Adrenal gland (tissue), 12 donors: ENCODE results near the gene TM4SF18. TPM values are rescaled to one million over a fixed set of nuclear protein-coding genes. Genes with fewer than 3 reads are reported as not detected.

Source experiments
- DNase-seq, 7 donors: peaks; one replicate each; pipeline ENCODE4 v3.0.0-alpha.2; 2019 to 2020
- H3K27ac ChIP-seq, 5 donors: fragments of 200-600 bp; sonication (generic) in 4 of 5; 1 replicate in 3 of 5; 2 replicates in 2 of 5; pipeline versions ENCODE4 v1.5.1 to v1.8.0; 2016 to 2020; ENCODE audit warnings: mild to moderate bottlenecking in 1 of 5
- H3K27me3 ChIP-seq: fragments of 200-600 bp; 2 replicates; pipeline ENCODE4 v1.8.0; 2021
- H3K36me3 ChIP-seq, 2 donors: fragments of 200-600 bp; replicated peaks in 1 of 2; 1 replicate in 1 of 2; 2 replicates in 1 of 2; pipeline versions ENCODE4 v1.5.1 to v1.8.0; 2018 to 2022
- H3K4me1 ChIP-seq, 2 donors: fragments of 200-600 bp; replicated peaks in 1 of 2; 1 replicate in 1 of 2; 2 replicates in 1 of 2; pipeline versions ENCODE4 v1.5.1 to v1.8.0; 2018 to 2021
- H3K4me3 ChIP-seq, 4 donors: fragments of 200-600 bp; sonication (generic) in 3 of 4; one replicate each; pipeline ENCODE4 v1.5.1; 2016 to 2018
- H3K9me3 ChIP-seq, 3 donors: fragments of 200-600 bp; sonication (generic) in 1 of 3; replicated peaks in 1 of 3; 1 replicate in 2 of 3; 2 replicates in 1 of 3; pipeline versions ENCODE4 v1.5.1 to v1.8.0; 2016 to 2021
- CTCF ChIP-seq, 6 experiments: fragments of 450-650 bp in 4 of 6; fragments of 200-600 bp in 2 of 6; sonication (generic) in 1 of 6; IDR thresholded peaks; 1 replicate in 5 of 6; 2 replicates in 1 of 6; pipeline versions ENCODE4 v1.5.1 to v1.8.0; 2016 to 2021; ENCODE audit warnings: antibody characterized with exemption in 6 of 6, mild to moderate bottlenecking in 2 of 6, moderate library complexity in 1 of 6
- POLR2A ChIP-seq, 2 donors: fragments of 450-650 bp; IDR thresholded peaks; one replicate each; pipeline ENCODE4 v1.6.1; 2017; ENCODE audit warnings: antibody characterized with exemption in 2 of 2, mild to moderate bottlenecking in 2 of 2, moderate library complexity in 1 of 2
- WGBS, 4 donors: extraction: QIAGEN DNeasy Blood & Tissue Kit in 2 of 4; methylation state at CpG; one replicate each; pipeline versions ENCODE4 v1.1.5 to v1.1.7; 2013 to 2017; 5-methylcytosine and 5-hydroxymethylcytosine counted together
- intact Hi-C, 2 donors: fragments of 100-400 bp; cut with DNase I; formaldehyde crosslinking; loops; one replicate each; pipeline versions ENCODE4 v1.14.1 to v1.15.0; 2022 to 2023
- polyA plus RNA-seq, 3 donors: library from polyadenylated mRNA; stranded (reverse); fragments of 200-250 nt in 2 of 3; fragments of 350-450 nt in 1 of 3; fragmentation: Illumina TruSeq in 1 of 3; extraction: RNeasy Lipid Tissue Mini Kit (QIAGEN cat#74804) in 1 of 3; gene quantifications; one replicate each; pipeline ENCODE4 v1.2.3, GENCODE V29; 2013 to 2014
- total RNA-seq, 9 donors: library from RNA; depleted of rRNA in 4 of 9; stranded (reverse); fragments of >200 nt in 4 of 9; fragments of 120-200 nt in 1 of 9; fragmentation: NEBNext Ultra II Directional in 1 of 9; extraction: Animal tissue kit (Norgen Biotek cat#: 25700) in 1 of 9; gene quantifications; one replicate each; pipeline versions ENCODE4 v1.1.0 to v1.2.4, GENCODE V29; 2013 to 2023
- donor health status: healthy with polysubstance abuse.
- donor health status: Bipolar disorder and iron deficiency.
- donor health status: DM: yes; HTN: yes; CAD: no.
- donor health status: DM: no; HTN: no; CAD: no.
- donor health status: DM: no; HTN: no; CAD: no.
- donor health status: DM: yes; HTN: yes; CAD: no.

The TM4SF18 gene
- total and polyA plus RNA-seq, 12 donors = 2.4 to 24.9 (median 13.7) TPM

GRCh38 chr3:149366941-149367840 is 33.8 kb upstream of the TM4SF18 start:
- no peak overlapping the region for H3K27ac ChIP-seq
- intact Hi-C loops = no loop called here

GRCh38 chr3:149366031-149366430 is 32.6 kb upstream of the TM4SF18 start:
- H3K4me3 ChIP-seq = no peak overlapping the region
- TF ChIP-seq POLR2A (IDR thresholded peaks at IDR 0.05) (no peak), CTCF (IDR thresholded peaks at IDR 0.05) (no peak)
- WGBS, 4 donors = 94 to 97% (median 94%) methylated on average over 2 of the region's 2 CpGs
- DNase-seq = no peak
- no peaks in the 10 kb centered on the region for H3K9me3 ChIP-seq
- no peak overlapping the region for H3K27ac ChIP-seq
- no peaks in the 10 kb centered on the region for H3K36me3 ChIP-seq
- intact Hi-C loops = no loop called here
- no peaks in the 10 kb centered on the region for H3K27me3 ChIP-seq
- H3K4me1 ChIP-seq = peaks cover 0 to 8% of the 10 kb centered on the region in 2 donors

More at GRCh38 chr3:149366941-149367840, 33.8 kb upstream of the TM4SF18 start:
- H3K27me3 ChIP-seq = no peaks in the 10 kb centered on the region
- WGBS, 4 donors = 61 to 75% (median 70%) methylated on average over 3 of the region's 3 CpGs
- no peaks in the 10 kb centered on the region for H3K9me3 ChIP-seq
- H3K36me3 ChIP-seq = no peaks in the 10 kb centered on the region
- H3K4me1 ChIP-seq = peaks cover 0 to 10% of the 10 kb centered on the region in 2 donors
- TF ChIP-seq CTCF (IDR thresholded peaks at IDR 0.05) (no peak), POLR2A (IDR thresholded peaks at IDR 0.05) (no peak)
- no peak overlapping the region for H3K4me3 ChIP-seq
- DNase-seq = peak in 2 of 7 donors; percentile 27 to 39

- H3K9me3 ChIP-seq = no peaks in the 10 kb centered on the region
- no peak for DNase-seq
- no peaks in the 10 kb centered on the region for H3K27me3 ChIP-seq
- no peaks in the 10 kb centered on the region for H3K36me3 ChIP-seq
- intact Hi-C loops = no loop called here
- no peak overlapping the region for H3K4me3 ChIP-seq
- H3K27ac ChIP-seq = no peak overlapping the region
- H3K4me1 ChIP-seq = no peaks in the 10 kb centered on the region
- WGBS, 4 donors = 86 to 95% (median 91%) methylated on average over 2 of the region's 2 CpGs
- no peak for TF ChIP-seq CTCF (IDR thresholded peaks at IDR 0.05)
- no peak for TF ChIP-seq POLR2A (IDR thresholded peaks at IDR 0.05)
Measured at GRCh38 chr3:149364624-149365023, 31.2 kb upstream of the TM4SF18 start.

- no peak overlapping the region for H3K4me3 ChIP-seq
- H3K36me3 ChIP-seq = no peaks in the 10 kb centered on the region
- peak in 3 of 7 donors; percentile 15 to 62 (median 60) for DNase-seq
- no peak overlapping the region for H3K27ac ChIP-seq
- TF ChIP-seq CTCF (IDR thresholded peaks at IDR 0.05) = no peak
- H3K9me3 ChIP-seq = no peaks in the 10 kb centered on the region
- intact Hi-C loops = no loop called here
- no peaks in the 10 kb centered on the region for H3K4me1 ChIP-seq
- H3K27me3 ChIP-seq = no peaks in the 10 kb centered on the region
- 50 to 85% (median 62%) methylated on average over 2 of the region's 2 CpGs for WGBS, 4 donors
Measured at GRCh38 chr3:149363053-149363452, 29.6 kb upstream of the TM4SF18 start.
